ENCODE measurements around the gene FILIP1.
"Not testable (repeated sequence)": the region's sequence is repeated elsewhere in the genome, so short reads cannot be mapped to it uniquely, and the experiment has no call there.

Gene FILIP1

GRCh38 chr6:75449630-75450206 lies 43.9 kb downstream of the FILIP1 start:
- no peak for DNase-seq (ENCODE audit: low read depth in 2 of 2)

- no peak for DNase-seq (ENCODE audit: low read depth in 2 of 2)
Measured at GRCh38 chr6:75446241-75446880, 47.2 kb downstream of the FILIP1 start.

GRCh38 chr6:75445738-75446137 lies 47.9 kb downstream of the FILIP1 start:
- no peak for DNase-seq (ENCODE audit: low read depth in 2 of 2)

- DNase-seq (ENCODE audit: low read depth in 2 of 2): no peak
Measured at GRCh38 chr6:75444899-75445298, 48.7 kb downstream of the FILIP1 start.

- DNase-seq (ENCODE audit: low read depth in 2 of 2): not testable (repeated sequence)
Measured at GRCh38 chr6:75441883-75442282, 51.7 kb downstream of the FILIP1 start.

GRCh38 chr6:75441479-75441878 lies 52.1 kb downstream of the FILIP1 start:
- DNase-seq (ENCODE audit: low read depth in 2 of 2): not testable (repeated sequence)

GRCh38 chr6:75438442-75439116 lies 55.0 kb downstream of the FILIP1 start:
- DNase-seq (ENCODE audit: low read depth in 2 of 2): no peak

GRCh38 chr6:75438013-75438431 lies 55.6 kb downstream of the FILIP1 start:
- DNase-seq (ENCODE audit: low read depth in 2 of 2): no peak

GRCh38 chr6:75437421-75437891 lies 56.1 kb downstream of the FILIP1 start:
- no peak for DNase-seq (ENCODE audit: low read depth in 2 of 2)

- no peak for DNase-seq (ENCODE audit: low read depth in 2 of 2)
Measured at GRCh38 chr6:75436869-75437268, 56.7 kb downstream of the FILIP1 start.

- not testable (repeated sequence) for DNase-seq (ENCODE audit: low read depth in 2 of 2)
Measured at GRCh38 chr6:75432809-75433208, 60.8 kb downstream of the FILIP1 start.

GRCh38 chr6:75431379-75431778 lies 62.2 kb downstream of the FILIP1 start:
- DNase-seq (ENCODE audit: low read depth in 2 of 2): no peak

GRCh38 chr6:75430631-75431325 lies 62.8 kb downstream of the FILIP1 start:
- no peak for DNase-seq (ENCODE audit: low read depth in 2 of 2)

- no peak for DNase-seq (ENCODE audit: low read depth in 2 of 2)
Measured at GRCh38 chr6:75429061-75429703, 64.4 kb downstream of the FILIP1 start.

- no peak for DNase-seq (ENCODE audit: low read depth in 2 of 2)
Measured at GRCh38 chr6:75428204-75428603, 65.4 kb downstream of the FILIP1 start.

- no peak for DNase-seq (ENCODE audit: low read depth in 2 of 2)
Measured at GRCh38 chr6:75427329-75427728, 66.3 kb downstream of the FILIP1 start.

GRCh38 chr6:75424618-75425548 lies 68.7 kb downstream of the FILIP1 start:
- no peak for DNase-seq (ENCODE audit: low read depth in 2 of 2)

GRCh38 chr6:75423386-75423785 lies 70.2 kb downstream of the FILIP1 start:
- DNase-seq (ENCODE audit: low read depth in 2 of 2): no peak

- DNase-seq (ENCODE audit: low read depth in 2 of 2): no peak
Measured at GRCh38 chr6:75422024-75422639, 71.5 kb downstream of the FILIP1 start.

- no peak for DNase-seq (ENCODE audit: low read depth in 2 of 2)
Measured at GRCh38 chr6:75421316-75422023, 72.1 kb downstream of the FILIP1 start.

Data from stimulated activated CD4-positive, alpha-beta T cell treated with anti-CD3 and anti-CD28 coated beads, Interleukin-4, amount 100 ng/mL, for 48 hours (primary cell).